K562 (cell line): ENCODE measurements around the gene CREB5. TPM values are rescaled to one million over a fixed set of nuclear protein-coding genes. Genes with fewer than 3 reads are reported as not detected.

Experiments used
- ATAC-seq: fragments of 200-7000 bp; cut with Tn5 transposase; 3 replicates; pipeline ENCODE4 v1.9.1; 2020; ENCODE audit warnings: moderate library complexity
- Bru-seq: library from RNA; stranded (reverse); fragments of 400-500 nt; gene quantifications from one replicate; lab custom pipeline; 2021; lab: Mats Ljungman, UMichigan
- BruChase-seq, 2 experiments: library from RNA; stranded (reverse); fragments of 400-500 nt; gene quantifications; one replicate each; lab custom pipeline; 2021; lab: Mats Ljungman, UMichigan
- BruUV-seq: library from RNA; stranded (reverse); fragments of 400-500 nt; replicated peaks from 2 replicates; lab custom pipeline; 2021; lab: Mats Ljungman, UMichigan
- CTCF ChIA-PET: fragments of 300-600 bp; formaldehyde crosslinking; extraction: SDS; loops from one replicate; lab custom pipeline; 2021; ENCODE audit warnings: low intra/inter-chr PET ratio; lab: Yijun Ruan, JAX
- POLR2A ChIA-PET: fragments of 300-600, 350-650 bp; sonication (Branson Sonifier 250); formaldehyde crosslinking; extraction: SDS; loops from one replicate; lab custom pipeline; 2021; ENCODE audit warnings: antibody characterized with exemption, inconsistent platforms; lab: Yijun Ruan, JAX
- DNase-seq, 4 experiments: peaks; one replicate each; pipeline versions ENCODE4 v3.0.0 to v3.0.0-alpha.2; 2011 to 2018; ENCODE audit warnings: low spot score in 3 of 4, mixed read lengths in 3 of 4; ENCODE audit errors: extremely low read depth in 1 of 4
- FAIRE-seq: peaks from 2 replicates; lab custom pipeline; 2011; peaks lifted over from hg19 to GRCh38; lab: Jason Lieb, UNC
- H2AFZ ChIP-seq: 2 replicates; pipeline ENCODE4 v1.6.0; 2011; ENCODE audit warnings: low read depth, low read length, control low read depth, inconsistent platforms
- H3K27ac ChIP-seq: fragments of 200-600 bp; 3 replicates; pipeline ENCODE4 v1.8.0; 2011; ENCODE audit warnings: low read depth, mild to moderate bottlenecking, control low read depth, inconsistent platforms, low read length, moderate library complexity, mixed read lengths; ENCODE audit errors: extremely low read depth
- H3K27me3 ChIP-seq, 2 experiments: fragments of 300-600 bp in 1 of 2; 2 replicates in 1 of 2; 3 replicates in 1 of 2; pipeline versions ENCODE4 v1.6.0 to v1.8.0; 2011; ENCODE audit warnings: inconsistent platforms in 2 of 2, low read length in 2 of 2, mild to moderate bottlenecking in 1 of 2, mixed read lengths in 1 of 2, moderate library complexity in 1 of 2; ENCODE audit not compliant: control insufficient read depth in 2 of 2, insufficient read depth in 2 of 2
- H3K36me3 ChIP-seq: fragments of 300-600 bp; 3 replicates; pipeline ENCODE4 v1.8.0; 2011; ENCODE audit warnings: mild to moderate bottlenecking, low read length, inconsistent platforms; ENCODE audit not compliant: control insufficient read depth, insufficient read depth
- H3K4me1 ChIP-seq, 2 experiments: fragments of 200-600 bp in 1 of 2; replicated peaks in 1 of 2; 2 replicates in 1 of 2; 3 replicates in 1 of 2; pipeline versions ENCODE4 v1.5.1 to v1.8.0; 2011; ENCODE audit warnings: inconsistent platforms in 2 of 2, low read length in 2 of 2, mild to moderate bottlenecking in 1 of 2, mixed read lengths in 1 of 2, moderate library complexity in 1 of 2; ENCODE audit not compliant: control insufficient read depth in 2 of 2, insufficient read depth in 2 of 2
- H3K4me2 ChIP-seq: 2 replicates; pipeline ENCODE4 v1.6.1; 2011; ENCODE audit warnings: low read length, control low read depth, inconsistent platforms, mixed read lengths; ENCODE audit not compliant: insufficient read depth
- H3K4me3 ChIP-seq: fragments of 200-600 bp; sonication (generic), shearing (Covaris generic); 2 replicates; pipeline ENCODE4 v1.5.1; 2016; ENCODE audit warnings: control low read depth, inconsistent platforms
- H3K79me2 ChIP-seq: fragments of 200-600 bp; 3 replicates; pipeline ENCODE4 v1.8.0; 2011; ENCODE audit warnings: low read length, inconsistent platforms; ENCODE audit not compliant: control insufficient read depth, insufficient read depth
- H3K9ac ChIP-seq, 2 experiments: 2 replicates each; pipeline versions ENCODE4 v1.6.0 to v1.6.1; 2011; ENCODE audit warnings: low read depth in 2 of 2, low read length in 2 of 2, control low read depth in 1 of 2, inconsistent platforms in 1 of 2, mild to moderate bottlenecking in 1 of 2, mixed read lengths in 1 of 2; ENCODE audit not compliant: insufficient read depth in 1 of 2
- H3K9me1 ChIP-seq: one replicate; pipeline ENCODE4 v1.6.0; 2011; ENCODE audit warnings: inconsistent platforms, mild to moderate bottlenecking, low read length, moderate library complexity; ENCODE audit not compliant: control insufficient read depth, insufficient read depth
- H3K9me3 ChIP-seq: replicated peaks from 2 replicates; pipeline ENCODE4 v1.5.1; 2011; ENCODE audit warnings: low read depth, low read length, inconsistent platforms; ENCODE audit not compliant: control insufficient read depth, insufficient read depth
- H4K20me1 ChIP-seq: replicated peaks from 2 replicates; pipeline ENCODE4 v1.6.1; 2011; ENCODE audit warnings: low read length, inconsistent platforms, mixed read lengths; ENCODE audit not compliant: control insufficient read depth, insufficient read depth
- MEF2A ChIP-seq: IDR thresholded peaks from 2 replicates; pipeline ENCODE4 v1.6.1; 2011; ENCODE audit warnings: low read depth, mild to moderate bottlenecking, low read length, moderate library complexity; ENCODE audit not compliant: control insufficient read depth
- MTF1 ChIP-seq: fragments of 250-450 bp; sonication (Bioruptor Pico); IDR thresholded peaks from 2 replicates; pipeline ENCODE4 v1.9.0; 2021; ENCODE audit warnings: moderate library complexity, mild to moderate bottlenecking, inconsistent platforms, borderline replicate concordance
- NFE2L1 ChIP-seq: fragments of 450-650 bp; IDR thresholded peaks from 2 replicates; pipeline ENCODE4 v1.6.1; 2016; ENCODE audit warnings: missing genetic modification characterization, low read depth, mild to moderate bottlenecking, missing compliant biosample characterization, moderate library complexity, borderline replicate concordance
- NFIX ChIP-seq: fragments of 250-450 bp; sonication (Bioruptor Pico); IDR thresholded peaks from 2 replicates; pipeline ENCODE4 v1.4.0; 2020; ENCODE audit warnings: low read depth, mild to moderate bottlenecking, moderate library complexity
- ZBTB17 ChIP-seq: fragments of 450-650 bp; formaldehyde crosslinking; IDR thresholded peaks from 2 replicates; pipeline ENCODE4 v1.4.0; 2020; ENCODE audit warnings: mild to moderate bottlenecking
- ZBTB33 ChIP-seq: sonication (generic); formaldehyde crosslinking; IDR thresholded peaks from 2 replicates; pipeline ENCODE4 v1.8.1; 2023; ENCODE audit warnings: mild to moderate bottlenecking, missing genetic modification reagents
- ZNF77 ChIP-seq: fragments of 250-450 bp; sonication (Bioruptor Pico); IDR thresholded peaks from 2 replicates; pipeline ENCODE4 v1.5.0; 2020
- WGBS: fragments of 100-300 bp; shearing (Covaris generic); methylation state at CpG from one replicate; pipeline ENCODE4 v1.1.6; 2016; ENCODE audit warnings: low coverage, mixed read lengths; ENCODE audit not compliant: insufficient coverage; ENCODE audit errors: missing lambda C conversion rate; 5-methylcytosine and 5-hydroxymethylcytosine counted together
- in situ Hi-C: fragments of 300-500 bp; cut with MboI; formaldehyde crosslinking; loops from 4 replicates; pipeline ENCODE4 v1.15.0; 2018; ENCODE audit warnings: inconsistent platforms, mixed read lengths
- intact Hi-C: fragments of 100-400 bp; cut with micrococcal nuclease; formaldehyde crosslinking; loops from 2 replicates; pipeline ENCODE4 v1.14.2; 2022
- long read RNA-seq, 3 experiments: library from polyadenylated mRNA in 2 of 3; library from RNA in 1 of 3; unstranded in 2 of 3; stranded (forward) in 1 of 3; transcript quantifications; one replicate each; pipeline ENCODE4 v2.0.0, GENCODE V29; 2019 to 2022
- polyA minus RNA-seq, 3 experiments: library from RNA; depleted of rRNA, polyadenylated mRNA; stranded (reverse); fragments of >200 nt; gene quantifications; 2 replicates each; pipeline ENCODE4 v1.2.3, GENCODE V29; 2011
- polyA plus RNA-seq, 8 experiments: library from polyadenylated mRNA; depleted of rRNA in 4 of 8; stranded (reverse) in 5 of 8; unstranded in 3 of 8; fragments of >200 nt; fragmentation: Nextera tagmentation in 2 of 8; fragmentation: Illumina TruSeq in 1 of 8; extraction: Ambion mirVana in 2 of 8; extraction: Trizol in 1 of 8; gene quantifications; 2 replicates each; pipeline versions ENCODE4 v1.2.1 to v1.2.3, GENCODE V29; 2011 to 2014; ENCODE audit warnings: inconsistent platforms in 1 of 8, missing spikeins in 1 of 8
- total RNA-seq, 7 experiments: library from RNA; depleted of rRNA in 6 of 7; stranded (reverse); fragments of >200 nt in 6 of 7; fragmentation: Illumina TruSeq in 2 of 7; extraction: Trizol in 2 of 7; gene quantifications; 2 replicates each; pipeline versions ENCODE4 v1.2.1 to v1.2.3, GENCODE V29; 2011 to 2021; ENCODE audit warnings: low replicate concordance in 1 of 7
- TF ChIP-seq, protein P1 (sequence below), 3 experiments: IDR thresholded peaks in 2 of 3; conservative IDR thresholded peaks in 1 of 3; 2 replicates each; pipeline ENCODE4 v1.5.1; 2011 to 2012; ENCODE audit warnings: low read length in 3 of 3, mild to moderate bottlenecking in 3 of 3, control low read depth in 2 of 3, improper control_type of control experiment in 1 of 3, inconsistent platforms in 1 of 3, low read depth in 1 of 3, mixed read lengths in 1 of 3, moderate library complexity in 1 of 3; ENCODE audit not compliant: insufficient read depth in 2 of 3

The CREB5 gene
- 0.83 and 1.1 TPM in 2 replicates for total RNA-seq (2011; cell fraction: chromatin; rRNA removed; ENCODE audit: low replicate concordance)
- 0.67 and 1.4 TPM in 2 replicates for total RNA-seq (2011; cell fraction: nucleolus; rRNA removed)
- total RNA-seq (2011; cell fraction: nucleoplasm; rRNA removed), result 1.2 and 3.1 TPM in 2 replicates
- 1.7 and 1.9 TPM in 2 replicates for total RNA-seq (2014; rRNA removed)
- total RNA-seq (2014; rRNA removed; fragmentation: Illumina TruSeq; extraction: Trizol), result 2.4 and 3.2 TPM in 2 replicates
- total RNA-seq (2015; rRNA removed; fragmentation: Illumina TruSeq; extraction: Trizol), result 2.9 and 3.1 TPM in 2 replicates
- 3.6 and 6.4 TPM in 2 replicates for total RNA-seq (2021)
- 0.33 and 0.37 TPM in 2 replicates for polyA plus RNA-seq (2011; rRNA removed)
- polyA plus RNA-seq (2011; cell fraction: cytosol; rRNA removed), result 0.46 and 1.3 TPM in 2 replicates
- 1.3 and 1.9 TPM in 2 replicates for polyA plus RNA-seq (2011; cell fraction: nucleus; rRNA removed)
- 2.8 and 9.0 TPM in 2 replicates for polyA plus RNA-seq (2012)
- polyA plus RNA-seq (2014; fragmentation: Illumina TruSeq; extraction: Trizol), result 3.9 and 4.0 TPM in 2 replicates
- polyA plus RNA-seq (2014; fragmentation: Nextera tagmentation; extraction: Ambion mirVana), result 1 to 10 TPM in 1 of 2 experiments, under 1 TPM in 1; 0.99 to 1.2 TPM
- 1.8 and 2.1 TPM in 2 replicates for polyA plus RNA-seq (2014; rRNA removed)
- 1.1 and 1.2 TPM in 2 replicates for polyA minus RNA-seq (2011; rRNA and poly(A)+ RNA removed)
- 1.5 TPM in 1 of 2 replicates, not detected in the other for polyA minus RNA-seq (2011; cell fraction: cytosol; rRNA and poly(A)+ RNA removed)
- polyA minus RNA-seq (2011; cell fraction: nucleus; rRNA and poly(A)+ RNA removed), result 1.9 and 2.1 TPM in 2 replicates
- Bru-seq, nascent RNA, result percentile 35 among the genes with signal in this experiment
- percentile 41 among the genes with signal in this experiment for BruChase-seq, experiment 1, labeled RNA remaining after a 2-hour chase
- BruChase-seq, experiment 2, labeled RNA remaining after a 6-hour chase, result percentile 38 among the genes with signal in this experiment
- long read RNA-seq, experiment 1, partial matches to known transcripts, result 0 of 2 reads
- long read RNA-seq, experiment 1, other reads (novel, unspliced or antisense), result 2 of 2 reads
- long read RNA-seq, experiment 2, partial matches to known transcripts, result 0 of 1 reads
- long read RNA-seq, experiment 2, other reads (novel, unspliced or antisense), result 1 of 1 reads
- long read RNA-seq, experiment 3, result 0 reads

GRCh38 chr7:28411876-28412662 is at the start of gene CREB5:
TSS of gene CREB5 (plus strand) at chr7:28412518. CDS start at chr7:28412915, 397 bp downstream.
- POLR2A ChIA-PET, result no interaction called here
- peak in 1 of 4 experiments; percentile 8 for DNase-seq
- TF ChIP-seq MEF2A (no peak), NFE2L1 (tag) (no peak), ZNF77 (CRISPR knock-in tag) (no peak), ZBTB33 (CRISPR knock-in tag) (no peak), MTF1 (CRISPR knock-in tag) (no peak), NFIX (CRISPR knock-in tag) (no peak), ZBTB17 (no peak)
- TF ChIP-seq, protein P1, sequence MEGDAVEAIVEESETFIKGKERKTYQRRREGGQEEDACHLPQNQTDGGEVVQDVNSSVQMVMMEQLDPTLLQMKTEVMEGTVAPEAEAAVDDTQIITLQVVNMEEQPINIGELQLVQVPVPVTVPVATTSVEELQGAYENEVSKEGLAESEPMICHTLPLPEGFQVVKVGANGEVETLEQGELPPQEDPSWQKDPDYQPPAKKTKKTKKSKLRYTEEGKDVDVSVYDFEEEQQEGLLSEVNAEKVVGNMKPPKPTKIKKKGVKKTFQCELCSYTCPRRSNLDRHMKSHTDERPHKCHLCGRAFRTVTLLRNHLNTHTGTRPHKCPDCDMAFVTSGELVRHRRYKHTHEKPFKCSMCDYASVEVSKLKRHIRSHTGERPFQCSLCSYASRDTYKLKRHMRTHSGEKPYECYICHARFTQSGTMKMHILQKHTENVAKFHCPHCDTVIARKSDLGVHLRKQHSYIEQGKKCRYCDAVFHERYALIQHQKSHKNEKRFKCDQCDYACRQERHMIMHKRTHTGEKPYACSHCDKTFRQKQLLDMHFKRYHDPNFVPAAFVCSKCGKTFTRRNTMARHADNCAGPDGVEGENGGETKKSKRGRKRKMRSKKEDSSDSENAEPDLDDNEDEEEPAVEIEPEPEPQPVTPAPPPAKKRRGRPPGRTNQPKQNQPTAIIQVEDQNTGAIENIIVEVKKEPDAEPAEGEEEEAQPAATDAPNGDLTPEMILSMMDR (IDR thresholded peaks at IDR 0.05 in 2 of 3, conservative IDR thresholded peaks at IDR 0.05 in 1 of 3; ENCODE audit: insufficient read depth in 2 of 3, low read depth in 1 of 3, low read length in 3 of 3), result 0 out of 6 replicates have a peak, but pooled peaks have one; percentile 5 to 20 (median 13)
- TF ChIP-seq, all 486 proteins: peak for 1
- H3K79me2 ChIP-seq, result no peaks in the 10 kb centered on the region
- no peak within 1 kb of the TSS for H3K27ac ChIP-seq
- H3K9me3 ChIP-seq, result no peaks in the 10 kb centered on the region
- 0% methylated on average over 8 of the region's 8 CpGs for WGBS
- H2AFZ ChIP-seq, result no peak within 1 kb of the TSS
- H3K4me1 ChIP-seq, result peaks cover 0 to 6% of the 10 kb centered on the region in 2 experiments; a peak in 2 of 5 replicates
- H3K4me3 ChIP-seq, result no peak within 1 kb of the TSS
- ATAC-seq (peak; percentile 26; the same call in 1 of the 3 replicates), FAIRE-seq (no peak)
- H4K20me1 ChIP-seq, result no peaks in the 10 kb centered on the region
- BruUV-seq, result no TSS peak
- H3K9ac ChIP-seq, result no peak within 1 kb of the TSS
- H3K4me2 ChIP-seq, result no peak within 1 kb of the TSS
- intact Hi-C loops, result no loop called here
- no peaks in the 10 kb centered on the region for H3K36me3 ChIP-seq
- in situ Hi-C loops, result no loop called here
- CTCF ChIA-PET, result no interaction called here
- H3K27me3 ChIP-seq, result peaks cover 0 to 5% of the 10 kb centered on the region in 2 experiments; a peak in 1 of 5 replicates
- H3K9me1 ChIP-seq, result no peaks in the 10 kb centered on the region
